GM12872 (cell line): ENCODE measurements around the gene C1orf159.

ENCODE experiments used
- TF ChIP-seq, protein P1 (sequence below): IDR thresholded peaks from 3 replicates; pipeline ENCODE4 v1.5.1; 2011; ENCODE audit warnings: low read depth, mild to moderate bottlenecking, low read length, moderate library complexity; ENCODE audit not compliant: insufficient read depth

C1orf159 gene

DNA sequence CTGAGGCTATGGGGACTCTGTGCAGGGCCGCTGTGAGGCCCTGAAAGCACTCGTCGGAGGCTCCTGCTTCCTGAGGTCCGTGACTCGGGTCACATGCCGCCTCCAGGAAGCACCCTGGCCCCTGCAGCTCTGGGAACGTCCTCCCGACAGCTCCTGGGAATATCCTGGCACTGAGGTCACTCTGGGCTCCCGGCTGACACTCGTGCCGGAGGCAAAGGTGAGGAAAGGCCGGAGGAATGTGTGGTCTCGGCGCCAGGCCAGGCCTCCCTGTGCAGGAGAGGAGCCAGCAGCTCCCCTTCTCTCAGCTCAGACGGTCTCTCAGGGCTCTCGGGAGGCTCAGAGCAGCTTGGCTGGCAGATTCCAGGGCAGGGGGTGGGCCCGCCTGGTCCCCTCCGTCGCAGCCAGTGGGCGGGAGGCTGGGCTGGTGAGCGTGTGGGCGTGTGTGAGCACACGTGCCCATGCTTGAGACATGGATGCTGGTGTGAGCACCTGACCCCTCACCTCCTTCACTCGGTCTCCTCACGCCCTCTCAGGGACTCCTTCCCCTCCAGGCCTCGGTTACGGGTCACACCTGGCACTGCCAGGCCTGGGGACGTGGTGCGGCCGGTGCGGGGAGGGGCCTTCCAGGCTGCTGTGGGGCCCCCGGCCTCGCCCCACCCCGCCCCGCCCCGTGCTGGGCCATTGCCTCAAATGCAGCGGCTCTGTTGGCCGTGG lies 36.3 kb downstream of the C1orf159 start:
- TF ChIP-seq, protein P1, sequence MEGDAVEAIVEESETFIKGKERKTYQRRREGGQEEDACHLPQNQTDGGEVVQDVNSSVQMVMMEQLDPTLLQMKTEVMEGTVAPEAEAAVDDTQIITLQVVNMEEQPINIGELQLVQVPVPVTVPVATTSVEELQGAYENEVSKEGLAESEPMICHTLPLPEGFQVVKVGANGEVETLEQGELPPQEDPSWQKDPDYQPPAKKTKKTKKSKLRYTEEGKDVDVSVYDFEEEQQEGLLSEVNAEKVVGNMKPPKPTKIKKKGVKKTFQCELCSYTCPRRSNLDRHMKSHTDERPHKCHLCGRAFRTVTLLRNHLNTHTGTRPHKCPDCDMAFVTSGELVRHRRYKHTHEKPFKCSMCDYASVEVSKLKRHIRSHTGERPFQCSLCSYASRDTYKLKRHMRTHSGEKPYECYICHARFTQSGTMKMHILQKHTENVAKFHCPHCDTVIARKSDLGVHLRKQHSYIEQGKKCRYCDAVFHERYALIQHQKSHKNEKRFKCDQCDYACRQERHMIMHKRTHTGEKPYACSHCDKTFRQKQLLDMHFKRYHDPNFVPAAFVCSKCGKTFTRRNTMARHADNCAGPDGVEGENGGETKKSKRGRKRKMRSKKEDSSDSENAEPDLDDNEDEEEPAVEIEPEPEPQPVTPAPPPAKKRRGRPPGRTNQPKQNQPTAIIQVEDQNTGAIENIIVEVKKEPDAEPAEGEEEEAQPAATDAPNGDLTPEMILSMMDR: no peak

DNA sequence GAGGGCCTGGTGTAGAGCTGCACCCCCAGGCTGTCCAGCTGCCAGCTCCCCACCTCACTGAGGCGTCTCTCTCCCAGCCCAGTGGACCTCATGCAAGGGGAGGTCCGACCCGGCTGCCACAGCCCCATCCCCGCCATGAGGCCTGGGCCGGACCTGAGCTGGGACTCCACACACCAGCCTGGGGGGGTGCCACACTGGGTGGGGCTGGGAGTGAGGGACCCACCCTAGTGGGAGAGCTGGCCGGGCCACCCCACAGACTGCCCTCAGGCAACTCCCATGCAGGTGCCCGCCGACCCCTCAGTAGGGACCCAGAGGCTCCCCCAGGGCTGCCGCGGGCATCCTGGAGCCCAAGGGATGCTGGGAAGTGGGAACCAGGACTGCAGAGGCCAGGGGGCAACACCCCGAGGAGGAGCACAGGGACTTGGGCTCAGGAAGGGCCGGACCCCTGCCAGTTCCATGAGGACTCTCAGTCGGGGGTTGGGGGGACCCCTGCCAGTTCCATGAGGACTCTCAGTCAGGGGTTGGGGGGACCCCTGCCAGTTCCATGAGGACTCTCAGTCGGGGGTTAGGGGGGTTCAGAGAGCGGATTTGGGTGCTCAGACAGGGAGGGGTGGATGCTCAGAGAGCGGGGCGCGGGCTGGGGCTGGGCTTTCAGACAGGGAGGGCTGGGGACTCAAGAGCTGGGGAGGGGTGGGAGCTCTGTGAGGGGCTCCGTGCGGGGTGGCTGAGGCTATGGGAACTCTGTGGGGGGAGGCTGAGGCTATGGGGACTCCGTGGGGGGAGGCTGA lies 40.5 kb downstream of the C1orf159 start:
- TF ChIP-seq, protein P1: no peak

DNA sequence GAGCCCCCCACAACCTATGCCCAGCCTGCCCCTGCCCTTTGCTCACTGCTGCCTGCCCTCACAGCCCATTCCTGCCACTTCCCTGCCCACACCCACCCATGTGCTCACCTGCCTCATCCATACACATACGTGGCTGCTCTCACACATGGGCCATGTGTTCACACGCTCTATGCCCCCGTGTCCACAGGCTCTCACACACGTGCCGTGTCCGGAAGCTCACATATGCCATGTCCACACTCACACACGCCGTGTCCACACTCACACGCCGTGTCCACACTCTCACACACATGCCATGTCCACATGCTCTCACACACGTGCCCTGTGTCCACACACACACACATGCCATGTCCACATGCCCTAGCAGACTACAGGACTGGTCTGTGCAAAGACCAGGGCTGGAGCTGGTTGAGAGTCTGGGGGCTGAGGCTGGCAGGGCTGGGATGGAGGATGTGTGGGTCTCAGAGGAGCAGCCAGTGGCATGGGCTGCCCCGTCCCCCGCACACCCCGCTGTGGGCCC lies 41.2 kb downstream of the C1orf159 start:
- TF ChIP-seq, protein P1: no peak

DNA sequence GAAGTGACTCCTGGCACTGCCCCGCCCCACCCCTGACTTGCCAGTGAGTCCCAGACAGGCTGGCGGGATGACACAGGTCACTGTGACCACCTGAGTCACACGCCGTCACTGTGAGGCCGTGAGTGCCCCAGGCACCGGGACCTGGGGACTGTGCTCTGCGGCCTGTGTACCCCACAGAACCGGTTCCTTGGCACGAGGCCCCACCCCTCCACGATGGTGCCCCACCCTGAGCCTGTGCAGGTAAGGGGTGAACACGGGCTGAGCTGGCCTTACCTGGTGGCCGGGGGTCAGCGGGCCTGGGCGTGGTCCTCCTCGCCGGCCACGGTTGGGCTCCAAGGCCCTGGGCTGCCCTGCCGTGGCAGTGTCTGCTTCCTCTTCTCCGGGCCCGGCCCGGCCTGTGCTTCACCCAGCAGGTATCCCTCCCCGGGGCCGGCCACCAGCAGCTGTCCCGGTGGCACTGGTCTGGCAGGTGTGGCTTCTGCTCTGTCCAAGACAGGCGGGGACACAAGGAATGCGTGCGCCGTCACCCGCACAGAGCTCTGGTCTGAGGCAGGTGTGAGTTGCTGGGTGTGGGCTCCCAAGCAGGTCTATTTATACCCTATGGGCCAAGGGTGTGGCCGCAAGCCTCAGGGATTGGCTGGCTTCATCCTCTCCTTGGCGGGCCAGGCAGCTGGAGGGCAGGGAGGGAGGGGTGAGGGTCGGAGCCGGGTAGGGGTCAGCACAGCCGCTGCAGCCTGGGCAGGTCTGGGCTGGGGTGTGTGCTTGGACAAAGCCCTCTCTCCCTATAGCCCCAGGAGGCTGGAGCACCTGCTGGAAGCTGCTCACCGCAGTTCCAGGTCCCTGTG lies 41.9 kb downstream of the C1orf159 start, which contains the start of gene RNF223:
Gene RNF223 (minus strand): TSS at position 564 of the 845 bp plus-strand sequence. CDS start 1,740 bp downstream, outside the sequence.
- TF ChIP-seq, protein P1: no peak

DNA sequence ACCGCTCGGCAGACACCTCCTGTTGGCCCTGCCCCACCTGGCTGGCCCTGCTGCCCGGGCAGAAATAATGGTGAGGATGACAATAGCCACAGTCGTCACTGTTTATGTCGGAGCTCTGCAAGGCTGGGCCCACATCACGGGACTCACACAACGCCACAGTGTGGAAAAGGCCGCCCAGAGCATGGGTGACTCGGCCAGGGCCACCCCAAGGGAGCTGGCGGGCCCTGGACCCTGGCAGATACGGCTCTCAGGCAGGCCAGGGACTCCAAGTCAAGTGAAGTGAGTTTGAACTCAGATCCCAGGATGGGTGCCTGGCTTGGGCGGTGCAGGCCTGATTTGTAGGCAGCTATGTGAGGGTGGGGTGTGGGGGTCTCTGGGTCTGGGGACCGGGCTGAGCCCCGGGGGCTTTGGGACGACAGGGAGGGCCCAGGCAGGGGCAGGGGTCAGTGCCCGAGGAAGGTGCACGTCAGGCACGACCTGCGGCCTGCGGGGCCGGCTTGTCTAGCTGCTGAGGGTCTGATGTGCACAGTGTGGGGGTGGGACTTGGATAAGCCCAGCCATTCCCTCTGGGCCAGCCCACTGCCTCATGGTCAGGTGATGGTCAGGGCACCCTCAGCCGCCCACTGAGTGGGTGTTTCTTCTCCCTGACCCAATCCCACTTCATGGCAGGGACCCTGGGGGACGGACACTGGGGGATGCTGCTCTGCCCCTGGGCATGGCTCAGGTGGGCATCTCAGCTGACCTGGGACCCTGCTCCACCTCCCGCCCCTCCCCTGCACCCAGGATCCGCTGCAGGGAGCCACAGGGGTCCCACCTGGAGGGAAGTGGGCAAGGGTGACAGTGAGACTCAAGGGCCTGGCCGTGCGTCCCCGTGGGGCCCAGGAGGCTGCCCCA lies 42.8 kb downstream of the C1orf159 start:
- TF ChIP-seq, protein P1: no peak

DNA sequence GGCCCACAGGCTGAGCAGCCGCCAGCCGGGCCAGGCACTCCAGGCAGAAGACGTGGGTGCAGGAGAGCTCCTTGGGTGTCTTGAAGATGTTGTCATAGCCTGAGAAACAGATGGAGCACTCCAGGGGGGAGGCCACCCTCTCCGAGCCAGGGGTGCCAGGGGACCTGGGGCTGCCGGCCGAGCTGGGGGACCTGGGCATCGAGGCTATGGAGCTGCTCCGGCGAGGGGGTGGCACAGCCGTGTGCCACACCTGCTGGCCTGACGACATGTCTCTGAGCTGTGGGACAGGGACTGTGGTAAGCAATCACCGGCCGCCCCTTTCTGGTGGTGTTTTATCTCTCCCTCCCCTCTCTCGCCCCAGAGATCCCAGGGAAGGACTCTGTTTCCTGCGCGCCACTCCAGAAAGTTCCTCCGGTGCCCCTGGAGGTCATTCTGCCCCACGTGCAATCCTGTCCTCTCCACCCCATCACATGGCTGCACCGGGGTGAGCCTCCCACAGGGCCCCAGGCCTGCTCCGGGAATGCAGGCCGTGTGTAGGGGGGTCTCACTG lies 43.5 kb downstream of the C1orf159 start:
- TF ChIP-seq, protein P1: no peak
